Activated CD4-positive, alpha-beta memory T cell treated with anti-CD3 and anti-CD28 coated beads, Interleukin-2, amount 10 ng/mL, durations not matched to agents 7 days and 5 days (primary cell): ENCODE data around the gene UBLCP1. TPM values are rescaled to one million over a fixed set of nuclear protein-coding genes. Genes with fewer than 3 reads are reported as not detected.
"Not testable (repeated sequence)": the region's sequence is repeated elsewhere in the genome, so short reads cannot be mapped to it uniquely, and the experiment has no call there.

ENCODE experiments used
- CTCF ChIA-PET: fragments of 350-600 bp; sonication (Branson Sonifier 250); formaldehyde crosslinking; loops from one replicate; lab custom pipeline; 2021; ENCODE audit warnings: antibody characterized with exemption, inconsistent platforms; lab: Charles Lee
- POLR2A ChIA-PET: fragments of 350-600 bp; sonication (Branson Sonifier 250); formaldehyde crosslinking; loops from one replicate; lab custom pipeline; 2021; ENCODE audit warnings: antibody characterized with exemption; lab: Charles Lee
- DNase-seq: peaks from one replicate; pipeline ENCODE4 v3.0.0-alpha.2; 2020
- H3K27ac Mint-ChIP-seq: one replicate; pipeline ENCODE4 v1.8.0; 2021; ENCODE audit warnings: mild to moderate bottlenecking, mixed read lengths
- H3K27me3 Mint-ChIP-seq: one replicate; pipeline ENCODE4 v1.8.0; 2021; ENCODE audit warnings: mixed read lengths
- H3K36me3 Mint-ChIP-seq: one replicate; pipeline ENCODE4 v1.8.0; 2021; ENCODE audit warnings: low read depth, mixed read lengths
- H3K4me1 Mint-ChIP-seq: one replicate; pipeline ENCODE4 v1.8.0; 2021; ENCODE audit warnings: mixed read lengths
- H3K4me3 Mint-ChIP-seq: one replicate; pipeline ENCODE4 v1.8.0; 2021; ENCODE audit warnings: mild to moderate bottlenecking, mixed read lengths
- H3K9me3 Mint-ChIP-seq: one replicate; pipeline ENCODE4 v1.8.0; 2021; ENCODE audit warnings: mixed read lengths
- total RNA-seq, 2 experiments: library from RNA; stranded (reverse); gene quantifications; one replicate each; pipeline ENCODE4 v1.2.3, GENCODE V29; 2021

Gene UBLCP1
- total RNA-seq, 2 experiments from 2014 or later: 27.8 to 31.0 TPM

DNA sequence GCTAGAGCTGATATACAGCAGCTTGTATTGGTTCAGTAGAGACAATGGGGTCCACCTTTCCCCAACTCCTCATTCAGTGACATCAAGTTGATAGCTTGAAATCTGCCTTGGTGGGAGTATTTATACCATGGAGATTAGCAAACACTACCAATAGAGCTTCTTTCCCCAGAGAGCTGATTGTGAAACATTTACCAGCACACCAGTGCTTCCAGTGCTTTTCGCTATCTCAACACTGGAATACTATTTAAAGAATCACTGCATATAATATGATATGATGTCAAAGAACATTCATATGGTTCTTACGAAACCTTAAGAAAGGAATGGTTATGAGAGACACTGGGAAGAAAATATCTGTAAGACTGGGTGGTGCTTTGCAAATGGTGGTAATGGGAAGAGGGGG is 31.9 kb upstream of the UBLCP1 start:
- DNase-seq: no peak
- Mint-ChIP-seq H3K4me3 (no peak overlapping the region), H3K9me3 (no peaks in the 10 kb centered on the region), H3K27me3 (peaks cover 8% of the 10 kb centered on the region), H3K27ac (no peak overlapping the region), H3K36me3 (no peaks in the 10 kb centered on the region), H3K4me1 (no peaks in the 10 kb centered on the region)
- ChIA-PET POLR2A (no interaction called here), CTCF (no interaction called here)

DNA sequence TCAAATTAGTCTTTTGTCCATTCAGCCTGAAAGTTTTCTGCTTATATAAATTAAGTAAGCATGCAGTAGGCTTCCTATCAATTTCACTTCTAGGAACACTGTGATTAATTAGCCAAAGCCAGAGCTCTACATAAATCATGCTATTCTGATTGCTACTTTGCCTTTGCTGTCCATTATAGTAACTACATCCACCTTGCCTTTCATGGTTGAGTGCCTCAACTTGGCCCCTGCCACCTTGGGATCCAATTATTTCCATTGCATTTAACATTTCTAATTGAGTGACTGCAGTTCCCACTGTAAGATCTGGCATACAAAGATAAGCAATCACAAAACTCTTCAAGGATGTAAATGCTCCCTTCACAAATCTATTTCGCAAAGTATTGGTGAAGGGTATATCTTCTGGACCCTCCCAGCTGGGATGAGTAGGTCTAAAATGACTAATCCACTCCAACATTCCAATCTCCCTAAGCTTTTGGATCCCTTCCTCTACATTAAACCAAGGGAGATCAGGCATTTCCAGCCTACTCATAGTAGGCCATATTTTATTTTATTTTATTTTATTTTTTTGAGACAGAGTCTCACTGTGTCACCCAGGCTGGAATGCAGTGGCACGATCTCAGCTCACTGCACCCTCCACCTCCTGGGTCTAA is 27.1 kb upstream of the UBLCP1 start:
- H3K27me3 Mint-ChIP-seq, H3K36me3 Mint-ChIP-seq, CTCF ChIA-PET, H3K4me1 Mint-ChIP-seq, H3K4me3 Mint-ChIP-seq, DNase-seq, H3K27ac Mint-ChIP-seq, POLR2A ChIA-PET, H3K9me3 Mint-ChIP-seq: not testable (repeated sequence)

DNA sequence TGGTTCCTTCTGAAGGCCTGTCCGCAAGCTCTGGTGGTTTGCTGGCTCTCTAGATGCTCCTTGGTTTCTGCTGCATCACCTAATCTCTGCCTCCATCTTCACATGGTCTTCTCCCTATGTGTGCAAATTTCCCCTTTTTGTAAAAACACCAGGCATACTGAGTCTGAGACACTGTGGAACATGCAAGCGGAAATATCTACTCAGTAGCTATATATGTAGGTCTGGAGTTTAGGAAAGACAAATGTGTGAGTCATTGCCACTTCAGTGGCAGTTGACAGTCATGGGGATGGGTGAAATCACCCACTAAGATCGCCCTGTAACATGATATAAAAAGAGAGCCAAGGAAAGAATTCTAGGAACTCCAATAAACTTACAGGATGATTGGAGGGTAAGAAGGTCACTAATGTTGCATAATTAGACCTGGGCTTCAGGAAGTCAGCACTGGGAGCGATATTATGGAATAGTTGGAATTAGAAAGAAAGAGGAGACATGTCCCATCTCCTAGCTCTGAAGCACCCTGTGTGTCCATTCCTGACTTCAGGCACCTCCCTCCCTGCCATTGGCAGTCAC is 22.7 kb upstream of the UBLCP1 start:
- H3K27me3 Mint-ChIP-seq: peaks cover 2% of the 10 kb centered on the region
- H3K27ac Mint-ChIP-seq: no peak overlapping the region
- no peaks in the 10 kb centered on the region for H3K36me3 Mint-ChIP-seq
- H3K4me1 Mint-ChIP-seq: peaks cover 16% of the 10 kb centered on the region
- ChIA-PET CTCF (no interaction called here), POLR2A (interaction anchor here (1.2 kb wide), 1 partner anchor 33 kb away, joined by 3 read pairs; no protein-coding TSS in a partner anchor)
- H3K4me3 Mint-ChIP-seq: no peak overlapping the region
- no peaks in the 10 kb centered on the region for H3K9me3 Mint-ChIP-seq
- no peak for DNase-seq

DNA sequence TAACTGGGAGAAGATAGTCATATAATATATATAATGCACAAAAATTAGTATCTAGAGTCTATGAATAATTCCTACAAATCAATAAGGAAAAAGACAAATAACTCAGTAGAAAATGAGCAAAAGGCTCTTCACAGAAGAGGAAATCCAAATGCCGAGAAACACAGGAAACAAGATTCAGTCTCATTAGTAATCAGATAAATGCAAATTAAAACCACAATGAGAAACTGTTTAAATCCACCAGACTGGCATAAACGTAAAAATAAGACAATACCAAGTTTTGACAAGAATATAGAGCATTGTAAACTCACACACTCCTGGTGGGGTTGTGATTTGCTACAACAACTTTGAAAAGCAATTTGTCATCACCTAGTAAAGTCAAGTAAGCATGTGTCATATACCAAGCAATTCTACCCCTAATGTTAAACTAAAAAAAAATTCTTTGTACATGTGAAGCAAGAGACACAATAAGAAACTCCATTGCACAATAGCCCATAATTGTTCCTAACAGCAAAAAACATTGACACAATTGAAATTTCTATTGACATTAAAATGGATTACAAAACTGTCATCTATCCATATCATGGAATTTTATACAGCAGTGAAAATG is 21.0 kb upstream of the UBLCP1 start:
- Mint-ChIP-seq H3K4me1 (peaks cover 16% of the 10 kb centered on the region), H3K4me3 (no peak overlapping the region), H3K9me3 (no peaks in the 10 kb centered on the region), H3K27me3 (peaks cover 5% of the 10 kb centered on the region), H3K36me3 (no peaks in the 10 kb centered on the region), H3K27ac (no peak overlapping the region)
- POLR2A ChIA-PET: no interaction called here
- no peak for DNase-seq
- CTCF ChIA-PET: interaction anchor here (1.0 to 1.3 kb wide), 3 partner anchors 22 to 93 kb away, joined by 3 read pairs; no protein-coding TSS in a partner anchor

DNA sequence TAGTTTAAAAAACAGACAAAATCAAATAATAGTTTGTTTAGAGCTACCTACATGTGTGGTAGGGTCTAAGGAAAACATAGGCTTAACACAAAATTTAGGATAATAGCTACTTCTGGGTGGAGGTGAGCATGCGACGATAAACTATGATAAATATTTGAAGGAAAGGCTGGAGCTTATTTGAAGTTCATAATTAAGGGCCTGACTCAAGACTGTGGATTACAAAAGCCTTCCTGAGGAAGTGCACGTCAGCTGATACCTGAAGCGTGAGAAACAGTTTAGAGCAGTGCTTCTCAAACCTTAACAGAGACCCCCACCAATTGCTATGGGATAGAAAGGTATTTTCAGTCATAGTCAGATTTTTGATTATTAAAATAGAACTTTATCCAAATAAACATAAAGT is 20.4 kb upstream of the UBLCP1 start:
- Mint-ChIP-seq H3K36me3 (no peaks in the 10 kb centered on the region), H3K4me1 (peaks cover 16% of the 10 kb centered on the region), H3K27me3 (peaks cover 5% of the 10 kb centered on the region), H3K27ac (no peak overlapping the region), H3K4me3 (no peak overlapping the region), H3K9me3 (no peaks in the 10 kb centered on the region)
- CTCF ChIA-PET: interaction anchor here (0.7 to 1.3 kb wide), 4 partner anchors 21 to 92 kb away, joined by 3 read pairs; no protein-coding TSS in a partner anchor
- no peak for DNase-seq
- POLR2A ChIA-PET: no interaction called here

DNA sequence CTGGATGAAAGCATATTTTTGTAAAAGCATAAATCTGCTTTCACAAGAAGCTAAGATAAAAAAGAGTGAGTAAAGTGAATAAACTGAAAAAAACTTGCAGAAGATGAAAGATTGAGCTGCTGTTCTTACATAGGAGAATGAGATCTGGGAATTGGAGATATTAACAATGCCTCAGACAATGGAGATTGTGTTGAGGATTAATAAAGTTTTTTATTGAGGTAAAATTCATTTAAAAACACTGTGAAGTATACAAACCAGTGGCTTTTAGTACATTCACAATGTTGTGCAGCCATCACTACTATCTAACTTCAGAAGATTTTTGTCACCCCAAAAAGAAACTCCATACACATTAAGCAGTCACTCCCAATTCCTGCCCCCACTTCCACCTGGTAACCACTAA is 19.7 kb upstream of the UBLCP1 start:
- Mint-ChIP-seq H3K4me3 (no peak overlapping the region), H3K9me3 (no peaks in the 10 kb centered on the region), H3K27me3 (peaks cover 8% of the 10 kb centered on the region), H3K36me3 (no peaks in the 10 kb centered on the region), H3K4me1 (peaks cover 16% of the 10 kb centered on the region), H3K27ac (no peak overlapping the region)
- ChIA-PET CTCF (interaction anchor here (0.7 to 1.3 kb wide), 3 partner anchors 21 to 84 kb away, joined by 3 read pairs; no protein-coding TSS in a partner anchor), POLR2A (no interaction called here)
- no peak for DNase-seq

DNA sequence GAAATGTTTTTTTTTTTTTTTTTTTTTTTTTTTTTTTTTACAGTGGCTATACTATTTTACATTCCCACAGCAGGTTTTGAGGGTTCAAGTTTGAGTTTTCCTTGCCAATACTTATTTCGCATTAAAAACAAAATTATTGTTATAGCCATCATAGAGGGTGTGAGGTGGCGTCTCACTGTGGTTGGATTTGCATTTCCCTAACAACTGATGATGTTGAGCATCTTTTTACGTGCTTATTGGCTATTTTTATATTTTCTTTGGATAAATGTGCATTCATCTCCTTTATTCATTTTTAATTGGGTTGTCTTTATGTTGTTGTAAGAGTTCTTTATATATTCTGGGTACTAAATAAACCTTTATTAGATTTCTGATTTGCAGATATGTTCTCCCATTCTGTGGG is 18.9 kb upstream of the UBLCP1 start:
- Mint-ChIP-seq H3K27ac (no peak overlapping the region), H3K27me3 (peaks cover 8% of the 10 kb centered on the region), H3K36me3 (no peaks in the 10 kb centered on the region), H3K4me1 (peaks cover 18% of the 10 kb centered on the region), H3K9me3 (no peaks in the 10 kb centered on the region), H3K4me3 (no peak overlapping the region)
- no peak for DNase-seq
- CTCF ChIA-PET: no interaction called here
- POLR2A ChIA-PET: no interaction called here

DNA sequence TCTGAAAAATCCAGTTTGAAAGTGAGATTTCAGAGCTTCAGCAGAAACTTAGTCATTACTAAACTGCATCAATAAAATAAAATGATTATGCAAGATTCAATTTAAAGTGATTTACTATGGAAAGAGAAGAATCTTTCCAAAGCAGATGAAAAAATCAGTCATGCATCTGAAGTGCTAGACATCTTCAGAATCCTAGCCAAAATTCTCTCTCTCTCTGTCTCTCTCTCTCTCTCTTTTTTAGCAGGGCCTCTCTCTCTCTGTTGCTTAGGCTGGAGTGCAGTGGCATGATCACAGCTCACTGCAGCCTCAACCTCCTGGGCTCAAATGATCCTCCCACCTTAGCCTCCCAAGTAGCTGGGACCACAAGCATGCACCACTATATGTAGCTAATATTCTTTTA is 18.2 kb upstream of the UBLCP1 start:
- ChIA-PET POLR2A (no interaction called here), CTCF (no interaction called here)
- no peaks in the 10 kb centered on the region for H3K9me3 Mint-ChIP-seq
- H3K27ac Mint-ChIP-seq: no peak overlapping the region
- no peak for DNase-seq
- H3K4me1 Mint-ChIP-seq: peaks cover 18% of the 10 kb centered on the region
- H3K36me3 Mint-ChIP-seq: no peaks in the 10 kb centered on the region
- peaks cover 10% of the 10 kb centered on the region for H3K27me3 Mint-ChIP-seq
- H3K4me3 Mint-ChIP-seq: no peak overlapping the region

DNA sequence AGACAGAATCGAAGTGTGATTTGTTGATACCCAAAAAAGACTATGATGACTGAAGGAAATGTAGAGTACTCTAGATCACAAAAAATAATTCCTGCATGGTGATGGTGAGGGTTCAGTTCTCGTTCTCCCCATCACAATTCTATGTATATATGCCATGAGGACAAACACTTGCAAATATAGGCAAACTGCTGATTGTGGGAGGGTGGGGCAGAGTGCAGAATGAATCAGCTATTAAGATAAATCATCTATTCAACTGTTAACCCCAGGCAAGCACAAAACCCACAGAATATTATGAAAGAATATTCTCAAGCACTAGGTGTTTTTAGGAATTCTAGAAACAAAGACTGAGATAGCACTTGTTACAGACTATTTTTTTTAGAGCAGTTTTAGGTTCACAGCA is 13.9 kb upstream of the UBLCP1 start:
- H3K9me3 Mint-ChIP-seq: no peaks in the 10 kb centered on the region
- H3K4me1 Mint-ChIP-seq: peaks cover 2% of the 10 kb centered on the region
- H3K27me3 Mint-ChIP-seq: peaks cover 12% of the 10 kb centered on the region
- ChIA-PET CTCF (interaction anchor here (0.6 kb wide), 1 partner anchor 267 kb away, joined by 5 read pairs; no protein-coding TSS in a partner anchor), POLR2A (interaction anchor here (0.9 to 1.4 kb wide), 2 partner anchors 17 to 41 kb away, joined by 3 read pairs; no protein-coding TSS in a partner anchor)
- no peak for DNase-seq
- H3K27ac Mint-ChIP-seq: no peak overlapping the region
- no peaks in the 10 kb centered on the region for H3K36me3 Mint-ChIP-seq
- H3K4me3 Mint-ChIP-seq: no peak overlapping the region

DNA sequence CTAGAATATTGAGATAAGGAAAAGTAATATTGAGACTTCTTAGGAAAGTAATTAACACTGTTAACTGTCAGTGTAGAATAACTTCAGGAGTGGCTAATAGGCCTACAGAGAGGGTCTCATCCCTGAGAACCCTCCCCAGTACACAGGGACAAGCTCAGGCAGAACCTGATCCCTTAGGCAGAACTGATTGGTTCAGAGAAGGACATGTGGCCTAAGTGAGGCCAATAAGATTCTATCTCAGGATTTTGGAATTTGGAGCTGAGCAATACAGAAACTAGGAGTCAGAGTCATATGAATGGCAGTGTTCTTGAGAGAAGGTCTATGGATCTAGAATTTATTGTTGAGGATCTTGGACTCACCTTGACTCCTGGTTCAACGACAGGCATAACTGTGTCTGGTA is 10.9 kb upstream of the UBLCP1 start:
- Mint-ChIP-seq H3K9me3 (no peaks in the 10 kb centered on the region), H3K4me3 (no peak overlapping the region), H3K27ac (no peak overlapping the region), H3K27me3 (peaks cover 10% of the 10 kb centered on the region), H3K36me3 (no peaks in the 10 kb centered on the region), H3K4me1 (peaks cover 2% of the 10 kb centered on the region)
- no peak for DNase-seq
- ChIA-PET POLR2A (no interaction called here), CTCF (no interaction called here)

DNA sequence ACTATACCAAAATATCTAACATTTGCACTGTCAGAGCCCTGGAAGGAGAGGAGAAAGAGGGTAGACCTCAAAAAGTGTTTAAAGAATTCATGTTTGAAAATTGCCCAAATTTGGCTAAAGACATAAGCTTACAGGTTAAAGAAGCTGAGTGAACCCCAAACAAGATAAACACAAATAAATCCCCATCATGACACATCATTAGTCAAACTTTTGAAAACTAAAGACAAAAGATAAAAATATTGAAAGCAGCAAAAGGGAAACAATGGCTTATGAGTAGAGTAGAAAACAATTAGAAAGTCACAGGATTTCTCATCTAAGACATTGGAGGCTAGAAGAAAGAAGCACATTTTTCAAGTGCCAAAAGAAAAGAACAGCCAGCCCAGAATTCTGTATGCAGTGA is 6.1 kb upstream of the UBLCP1 start:
- no peak for DNase-seq
- Mint-ChIP-seq H3K4me3 (no peak overlapping the region), H3K36me3 (peaks cover 1% of the 10 kb centered on the region), H3K4me1 (peaks cover 7% of the 10 kb centered on the region), H3K27ac (no peak overlapping the region), H3K9me3 (no peaks in the 10 kb centered on the region), H3K27me3 (peaks cover 3% of the 10 kb centered on the region)
- ChIA-PET POLR2A (interaction anchor here (1.2 kb wide), 1 partner anchor 10 kb away, joined by 3 read pairs; no protein-coding TSS in a partner anchor), CTCF (interaction anchor here (1.3 kb wide), 1 partner anchor 60 kb away, joined by 3 read pairs; no protein-coding TSS in a partner anchor)

DNA sequence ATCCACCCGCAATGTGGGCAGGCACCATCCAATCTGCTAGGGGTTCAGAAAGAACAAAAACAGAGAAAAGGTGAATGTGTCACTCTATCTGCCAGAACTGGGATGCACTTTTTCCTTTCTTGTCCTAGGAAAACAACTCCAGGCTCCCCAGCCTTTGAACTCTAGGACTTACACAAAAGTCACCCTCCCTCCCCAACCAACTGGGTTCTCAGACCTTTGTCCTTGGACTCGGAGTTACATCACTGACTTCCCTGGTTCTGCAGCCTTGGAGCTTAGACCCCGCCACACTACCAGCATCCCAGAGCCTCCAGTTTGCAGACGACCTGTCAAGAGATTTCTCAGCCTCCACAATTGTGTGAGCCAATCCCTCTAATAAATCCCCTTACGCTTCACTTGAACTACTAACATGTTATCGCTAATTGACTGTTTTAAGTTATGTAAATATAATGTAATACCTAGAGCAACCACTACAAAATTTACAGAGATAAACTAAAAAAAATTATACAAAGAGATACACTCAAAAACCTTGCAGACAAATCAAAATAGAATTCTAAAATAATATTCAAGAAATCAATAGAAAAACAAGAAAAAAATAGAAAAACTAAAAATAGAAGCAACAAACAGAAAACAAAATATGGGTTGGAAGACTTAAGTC is 5.3 kb upstream of the UBLCP1 start:
- H3K4me1 Mint-ChIP-seq: peaks cover 14% of the 10 kb centered on the region
- ChIA-PET POLR2A (interaction anchor here (1.2 kb wide), 1 partner anchor 11 kb away, joined by 3 read pairs; no protein-coding TSS in a partner anchor), CTCF (interaction anchor here (1.3 kb wide), 1 partner anchor 59 kb away, joined by 3 read pairs; no protein-coding TSS in a partner anchor)
- peaks cover 3% of the 10 kb centered on the region for H3K27me3 Mint-ChIP-seq
- no peaks in the 10 kb centered on the region for H3K9me3 Mint-ChIP-seq
- H3K36me3 Mint-ChIP-seq: peaks cover 4% of the 10 kb centered on the region
- H3K27ac Mint-ChIP-seq: no peak overlapping the region
- DNase-seq: no peak
- no peak overlapping the region for H3K4me3 Mint-ChIP-seq

DNA sequence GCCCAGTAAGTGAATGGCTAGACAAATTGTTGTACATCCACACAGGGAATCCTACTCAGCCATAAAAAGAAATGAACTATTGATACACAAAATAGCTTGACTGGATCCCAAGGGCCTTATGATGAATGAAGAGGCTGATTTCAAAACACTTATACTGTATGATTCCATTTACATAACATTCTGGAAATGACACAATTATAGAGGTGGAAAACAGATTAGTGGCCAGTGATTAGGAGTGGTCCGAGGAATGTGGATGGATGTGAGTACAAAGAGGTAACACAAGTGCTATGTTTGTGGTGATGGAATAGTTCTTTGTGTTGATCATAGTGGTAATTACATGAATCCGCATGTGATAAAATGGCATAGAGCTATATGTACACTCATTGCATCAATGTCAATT is 4.7 kb upstream of the UBLCP1 start:
- Mint-ChIP-seq H3K9me3 (no peaks in the 10 kb centered on the region), H3K27me3 (peaks cover 3% of the 10 kb centered on the region), H3K36me3 (peaks cover 7% of the 10 kb centered on the region), H3K27ac (no peak overlapping the region), H3K4me1 (peaks cover 16% of the 10 kb centered on the region), H3K4me3 (no peak overlapping the region)
- no peak for DNase-seq
- ChIA-PET POLR2A (interaction anchor here (1.2 kb wide), 1 partner anchor 12 kb away, joined by 3 read pairs; no protein-coding TSS in a partner anchor), CTCF (no interaction called here)
